Spleen (tissue), 7 donors: ENCODE measurements around the gene ERC1.

Experiments
- POLR2A ChIP-seq, 3 donors: fragments of 450-650 bp; IDR thresholded peaks; one replicate each; pipeline ENCODE4 v1.5.1; 2017; ENCODE audit warnings: antibody characterized with exemption in 3 of 3, mild to moderate bottlenecking in 1 of 3
- TF ChIP-seq, protein P1 (sequence below), 11 experiments: fragments of 200-600 bp in 7 of 11; fragments of 450-650 bp in 4 of 11; sonication (generic) in 4 of 11; IDR thresholded peaks in 8 of 11; conservative IDR thresholded peaks in 3 of 11; 1 replicate in 7 of 11; 2 replicates in 4 of 11; pipeline versions ENCODE4 v1.4.0 to v1.8.0; 2016 to 2021; ENCODE audit warnings: antibody characterized with exemption in 11 of 11, inconsistent platforms in 4 of 11, mild to moderate bottlenecking in 1 of 11
- donor health status: DM: no; HTN: no; CAD: no; lungs with moderate emphysema.
- donor health status: DM: no; HTN: no; CAD: no.
- donor health status: DM: no; HTN: no; CAD: no.

DNA sequence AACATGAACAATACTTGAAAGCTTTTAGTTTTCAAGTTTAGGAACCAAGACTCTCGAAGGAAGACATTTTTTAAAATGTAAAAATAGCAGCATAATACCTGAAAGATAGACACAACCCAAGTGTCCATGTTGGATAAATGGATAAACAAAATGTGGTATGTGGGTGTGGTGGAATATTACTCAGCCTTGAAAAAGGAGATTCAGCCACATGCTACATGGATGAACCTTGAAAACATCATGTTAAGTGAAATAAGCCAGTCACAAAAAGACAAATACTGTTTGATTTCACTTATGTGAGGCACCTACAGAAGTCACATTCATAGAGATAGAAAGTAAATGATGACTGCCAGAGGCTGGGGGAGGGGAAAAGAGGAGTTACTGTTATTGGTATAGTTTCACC lies 374.7 kb downstream of the ERC1 start:
- no peak for TF ChIP-seq POLR2A (IDR thresholded peaks at IDR 0.05)
- TF ChIP-seq, protein P1, sequence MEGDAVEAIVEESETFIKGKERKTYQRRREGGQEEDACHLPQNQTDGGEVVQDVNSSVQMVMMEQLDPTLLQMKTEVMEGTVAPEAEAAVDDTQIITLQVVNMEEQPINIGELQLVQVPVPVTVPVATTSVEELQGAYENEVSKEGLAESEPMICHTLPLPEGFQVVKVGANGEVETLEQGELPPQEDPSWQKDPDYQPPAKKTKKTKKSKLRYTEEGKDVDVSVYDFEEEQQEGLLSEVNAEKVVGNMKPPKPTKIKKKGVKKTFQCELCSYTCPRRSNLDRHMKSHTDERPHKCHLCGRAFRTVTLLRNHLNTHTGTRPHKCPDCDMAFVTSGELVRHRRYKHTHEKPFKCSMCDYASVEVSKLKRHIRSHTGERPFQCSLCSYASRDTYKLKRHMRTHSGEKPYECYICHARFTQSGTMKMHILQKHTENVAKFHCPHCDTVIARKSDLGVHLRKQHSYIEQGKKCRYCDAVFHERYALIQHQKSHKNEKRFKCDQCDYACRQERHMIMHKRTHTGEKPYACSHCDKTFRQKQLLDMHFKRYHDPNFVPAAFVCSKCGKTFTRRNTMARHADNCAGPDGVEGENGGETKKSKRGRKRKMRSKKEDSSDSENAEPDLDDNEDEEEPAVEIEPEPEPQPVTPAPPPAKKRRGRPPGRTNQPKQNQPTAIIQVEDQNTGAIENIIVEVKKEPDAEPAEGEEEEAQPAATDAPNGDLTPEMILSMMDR (IDR thresholded peaks at IDR 0.05 in 8 of 11, conservative IDR thresholded peaks at IDR 0.05 in 3 of 11), result no peak
